Measurements from ENCODE around the gene NCK2. TPM values are rescaled to one million over a fixed set of nuclear protein-coding genes. Genes with fewer than 3 reads are reported as not detected.
A peak's percentile ranks its signal among the peaks of the same experiment; 100 is the strongest.
"Not testable (repeated sequence)": the region's sequence is repeated elsewhere in the genome, so short reads cannot be mapped to it uniquely, and the experiment has no call there.

Gene NCK2
- total and polyA plus RNA-seq, 4 donors, result 19.3 to 54.4 (median 33.9) TPM

GRCh38 chr2:105770149-105770548 is 25.4 kb downstream of the NCK2 start:
- ATAC-seq (ENCODE audit: insufficient read depth, low FRiP score), result no peak
- H3K9ac ChIP-seq (ENCODE audit: insufficient read depth in 1 of 2, low read length in 2 of 2), result no peak overlapping the region
- TF ChIP-seq, protein P1, sequence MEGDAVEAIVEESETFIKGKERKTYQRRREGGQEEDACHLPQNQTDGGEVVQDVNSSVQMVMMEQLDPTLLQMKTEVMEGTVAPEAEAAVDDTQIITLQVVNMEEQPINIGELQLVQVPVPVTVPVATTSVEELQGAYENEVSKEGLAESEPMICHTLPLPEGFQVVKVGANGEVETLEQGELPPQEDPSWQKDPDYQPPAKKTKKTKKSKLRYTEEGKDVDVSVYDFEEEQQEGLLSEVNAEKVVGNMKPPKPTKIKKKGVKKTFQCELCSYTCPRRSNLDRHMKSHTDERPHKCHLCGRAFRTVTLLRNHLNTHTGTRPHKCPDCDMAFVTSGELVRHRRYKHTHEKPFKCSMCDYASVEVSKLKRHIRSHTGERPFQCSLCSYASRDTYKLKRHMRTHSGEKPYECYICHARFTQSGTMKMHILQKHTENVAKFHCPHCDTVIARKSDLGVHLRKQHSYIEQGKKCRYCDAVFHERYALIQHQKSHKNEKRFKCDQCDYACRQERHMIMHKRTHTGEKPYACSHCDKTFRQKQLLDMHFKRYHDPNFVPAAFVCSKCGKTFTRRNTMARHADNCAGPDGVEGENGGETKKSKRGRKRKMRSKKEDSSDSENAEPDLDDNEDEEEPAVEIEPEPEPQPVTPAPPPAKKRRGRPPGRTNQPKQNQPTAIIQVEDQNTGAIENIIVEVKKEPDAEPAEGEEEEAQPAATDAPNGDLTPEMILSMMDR (IDR thresholded peaks at IDR 0.05; ENCODE audit: control extremely low read depth, extremely low read depth), result no peak
- no peak for DNase-seq
- H3K4me1 ChIP-seq (ENCODE audit: control insufficient read depth in 5 of 5, insufficient read depth in 5 of 5, low read length in 5 of 5), result peaks cover 0 to 14% (median 3%) of the 10 kb centered on the region in 5 donors
- no peak overlapping the region for H3K27ac ChIP-seq (ENCODE audit: low read depth in 1 of 2, low read length in 1 of 2)
- no peaks in the 10 kb centered on the region for H3K9me3 ChIP-seq (ENCODE audit: control insufficient read depth in 4 of 4, insufficient read depth in 3 of 4, low read length in 3 of 4)
- no peaks in the 10 kb centered on the region for H3K27me3 ChIP-seq (ENCODE audit: control insufficient read depth in 3 of 3, insufficient read depth in 3 of 3, low read length in 2 of 3)
- H3K36me3 ChIP-seq (ENCODE audit: control insufficient read depth in 4 of 4, insufficient read depth in 4 of 4, low read length in 4 of 4), result peaks cover 0 to 11% (median 3%) of the 10 kb centered on the region in 4 donors
- WGBS, 2 donors, result 90 to 93% methylated on average over 1 of the region's 1 CpG
- H3K4me3 ChIP-seq, result no peak overlapping the region

GRCh38 chr2:105771291-105771690 is 26.6 kb downstream of the NCK2 start:
- H3K27me3 ChIP-seq (ENCODE audit: control insufficient read depth in 3 of 3, insufficient read depth in 3 of 3, low read length in 2 of 3); H3K9me3 ChIP-seq (ENCODE audit: control insufficient read depth in 4 of 4, insufficient read depth in 3 of 4, low read length in 3 of 4); ATAC-seq (ENCODE audit: insufficient read depth, low FRiP score); DNase-seq; H3K4me3 ChIP-seq; H3K9ac ChIP-seq (ENCODE audit: insufficient read depth in 1 of 2, low read length in 2 of 2): not testable (repeated sequence)
- H3K27ac ChIP-seq (ENCODE audit: low read depth in 1 of 2, low read length in 1 of 2), result peak overlapping the region in 1 of 2 donors; percentile 6
- H3K4me1 ChIP-seq (ENCODE audit: control insufficient read depth in 5 of 5, insufficient read depth in 5 of 5, low read length in 5 of 5), result peaks cover 0 to 22% (median 7%) of the 10 kb centered on the region in 5 donors
- H3K36me3 ChIP-seq (ENCODE audit: control insufficient read depth in 4 of 4, insufficient read depth in 4 of 4, low read length in 4 of 4), result peaks cover 0 to 11% (median 3%) of the 10 kb centered on the region in 4 donors
- WGBS, 2 donors, result 89 to 92% methylated on average over 7 of the region's 7 CpGs

DNA sequence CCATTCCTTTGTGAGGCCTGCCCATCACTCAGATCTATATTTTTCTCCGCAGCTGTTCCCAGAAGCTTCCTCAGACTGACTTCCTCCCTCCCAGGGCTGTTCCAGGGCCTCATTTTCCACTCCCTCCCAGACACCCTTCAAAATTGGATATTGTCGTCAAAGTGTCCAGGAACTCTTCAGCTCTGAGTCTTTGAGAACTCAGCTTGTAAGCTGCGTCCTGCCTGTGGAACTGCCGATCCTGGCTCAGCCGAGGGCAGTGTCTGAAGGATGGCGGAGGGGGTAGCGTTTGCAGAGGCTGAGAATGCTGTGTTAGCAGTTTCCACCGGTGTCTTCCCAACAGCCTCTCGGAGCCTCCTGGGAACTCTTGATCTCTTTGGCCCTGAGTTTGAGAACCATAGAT is 27.1 kb downstream of the NCK2 start:
- TF ChIP-seq, protein P1 (IDR thresholded peaks at IDR 0.05; ENCODE audit: control extremely low read depth, extremely low read depth), result no peak
- ATAC-seq (ENCODE audit: insufficient read depth, low FRiP score), result no peak
- WGBS, 2 donors, result 58 to 73% methylated on average over 9 of the region's 9 CpGs

DNA sequence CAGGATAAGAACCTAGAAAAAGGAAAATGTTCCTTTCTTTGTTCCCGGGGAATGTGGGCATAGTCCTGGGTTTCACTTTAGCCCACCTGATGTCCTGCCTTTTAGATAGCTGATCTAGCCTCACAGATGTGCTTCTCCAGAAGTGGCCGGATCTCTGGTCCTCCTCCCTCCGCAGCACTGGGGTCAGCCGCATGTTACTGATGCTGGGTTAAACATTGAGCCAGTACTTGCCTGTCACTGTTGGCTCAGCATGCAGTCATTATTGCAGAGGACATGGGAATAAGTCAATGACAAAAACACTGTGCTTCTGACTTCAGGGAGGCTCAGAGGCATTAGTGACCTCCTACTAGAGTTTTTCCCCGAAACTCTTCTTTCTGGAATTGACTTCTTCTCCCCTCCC is 27.6 kb downstream of the NCK2 start:
- TF ChIP-seq, protein P1 (IDR thresholded peaks at IDR 0.05; ENCODE audit: control extremely low read depth, extremely low read depth), result no peak
- WGBS, 2 donors, result 88 to 89% methylated on average over 5 of the region's 5 CpGs
- Histone ChIP-seq H3K9ac (ENCODE audit: insufficient read depth in 1 of 2, low read length in 2 of 2) (peak overlapping the region in 1 of 2 donors; percentile 27), H3K4me1 (ENCODE audit: control insufficient read depth in 5 of 5, insufficient read depth in 5 of 5, low read length in 5 of 5) (peaks cover 0 to 24% (median 11%) of the 10 kb centered on the region in 5 donors), H3K9me3 (ENCODE audit: control insufficient read depth in 4 of 4, insufficient read depth in 3 of 4, low read length in 3 of 4) (no peaks in the 10 kb centered on the region), H3K27ac (ENCODE audit: low read depth in 1 of 2, low read length in 1 of 2) (peak overlapping the region in 1 of 2 donors; percentile 6), H3K27me3 (ENCODE audit: control insufficient read depth in 3 of 3, insufficient read depth in 3 of 3, low read length in 2 of 3) (no peaks in the 10 kb centered on the region), H3K4me3 (no peak overlapping the region), H3K36me3 (ENCODE audit: control insufficient read depth in 4 of 4, insufficient read depth in 4 of 4, low read length in 4 of 4) (peaks cover 0 to 5% (median 3%) of the 10 kb centered on the region in 4 donors)
- no peak for ATAC-seq (ENCODE audit: insufficient read depth, low FRiP score)
- no peak for DNase-seq

More for the DNA sequence above, 27.1 kb downstream of the NCK2 start:
- Histone ChIP-seq H3K27ac (ENCODE audit: low read depth in 1 of 2, low read length in 1 of 2) (peak overlapping the region; percentile 6 to 20), H3K9me3 (ENCODE audit: control insufficient read depth in 4 of 4, insufficient read depth in 3 of 4, low read length in 3 of 4) (no peaks in the 10 kb centered on the region), H3K36me3 (ENCODE audit: control insufficient read depth in 4 of 4, insufficient read depth in 4 of 4, low read length in 4 of 4) (peaks cover 0 to 10% (median 3%) of the 10 kb centered on the region in 4 donors), H3K27me3 (ENCODE audit: control insufficient read depth in 3 of 3, insufficient read depth in 3 of 3, low read length in 2 of 3) (no peaks in the 10 kb centered on the region), H3K4me3 (no peak overlapping the region), H3K9ac (ENCODE audit: insufficient read depth in 1 of 2, low read length in 2 of 2) (peak overlapping the region in 1 of 2 donors; percentile 27), H3K4me1 (ENCODE audit: control insufficient read depth in 5 of 5, insufficient read depth in 5 of 5, low read length in 5 of 5) (peaks cover 0 to 23% (median 11%) of the 10 kb centered on the region in 5 donors)
- peak; percentile 34 to 72 (median 54) for DNase-seq
